ENCODE data around the gene BZW1.
"Not testable (repeated sequence)": the region's sequence is repeated elsewhere in the genome, so short reads cannot be mapped to it uniquely, and the experiment has no call there.

BZW1 gene

GRCh38 chr2:200791905-200792304 is 19.8 kb upstream of the BZW1 start:
- DNase-seq (ENCODE audit: low spot score), result no peak

- DNase-seq (ENCODE audit: low spot score), result no peak
These were observed 17.6 kb upstream of the BZW1 start for GRCh38 chr2:200794143-200794542.

GRCh38 chr2:200795028-200795440 is 16.7 kb upstream of the BZW1 start:
- no peak for DNase-seq (ENCODE audit: low spot score)

- no peak for DNase-seq (ENCODE audit: low spot score)
These were observed 15.1 kb upstream of the BZW1 start for GRCh38 chr2:200796561-200796960.

GRCh38 chr2:200797242-200797770 is 14.4 kb upstream of the BZW1 start:
- DNase-seq (ENCODE audit: low spot score), result no peak

- DNase-seq (ENCODE audit: low spot score), result no peak
These were observed 13.2 kb upstream of the BZW1 start for GRCh38 chr2:200798514-200798913.

GRCh38 chr2:200800458-200800857 is 11.3 kb upstream of the BZW1 start:
- DNase-seq (ENCODE audit: low spot score), result no peak

GRCh38 chr2:200801431-200801830 is 10.3 kb upstream of the BZW1 start:
- not testable (repeated sequence) for DNase-seq (ENCODE audit: low spot score)

- DNase-seq (ENCODE audit: low spot score), result no peak
These were observed 2.0 kb upstream of the BZW1 start for GRCh38 chr2:200809506-200810251.

GRCh38 chr2:200810252-200810997 is 1.3 kb upstream of the BZW1 start:
- DNase-seq (ENCODE audit: low spot score), result peak; percentile 65

GRCh38 chr2:200810998-200811332 is 745 bp upstream of the BZW1 start:
- DNase-seq (ENCODE audit: low spot score), result no peak

- peak; percentile 72 for DNase-seq (ENCODE audit: low spot score)
These were observed 662 bp downstream of the BZW1 start for GRCh38 chr2:200812122-200813022.

GRCh38 chr2:200814276-200814815 is 2.6 kb downstream of the BZW1 start:
- no peak for DNase-seq (ENCODE audit: low spot score)

GRCh38 chr2:200814917-200815316 is 3.2 kb downstream of the BZW1 start:
- DNase-seq (ENCODE audit: low spot score), result no peak

GRCh38 chr2:200818732-200819131 is 7.0 kb downstream of the BZW1 start:
- peak; percentile 20 for DNase-seq (ENCODE audit: low spot score)

GRCh38 chr2:200820573-200821234 is 9.0 kb downstream of the BZW1 start:
- no peak for DNase-seq (ENCODE audit: low spot score)

- DNase-seq (ENCODE audit: low spot score), result no peak
These were observed 10.1 kb downstream of the BZW1 start for GRCh38 chr2:200821686-200822245.

- DNase-seq (ENCODE audit: low spot score), result no peak
These were observed 16.4 kb downstream of the BZW1 start for GRCh38 chr2:200828104-200828503.

- no peak for DNase-seq (ENCODE audit: low spot score)
These were observed 17.0 kb downstream of the BZW1 start for GRCh38 chr2:200828572-200829257.

GRCh38 chr2:200829258-200829655 is 17.5 kb downstream of the BZW1 start:
- no peak for DNase-seq (ENCODE audit: low spot score)

GRCh38 chr2:200834701-200835100 is 23.0 kb downstream of the BZW1 start:
- DNase-seq (ENCODE audit: low spot score), result no peak
